ENCODE results near the gene AASS. TPM values are rescaled to one million over a fixed set of nuclear protein-coding genes. Genes with fewer than 3 reads are reported as not detected.
"Not testable (repeated sequence)": the region's sequence is repeated elsewhere in the genome, so short reads cannot be mapped to it uniquely, and the experiment has no call there.

The AASS gene
- total RNA-seq (2014; rRNA removed; shearing (Covaris generic); ENCODE audit: low replicate concordance): not detected in 2 replicates

GRCh38 chr7:122143751-122144711, at the start of gene AASS:
TSS of gene AASS (minus strand) at chr7:122144249. CDS start at chr7:122133726, 10,523 bp downstream.
- H3K9ac ChIP-seq (ENCODE audit: low read length): no peak within 1 kb of the TSS
- no peaks in the 10 kb centered on the region for H3K27me3 ChIP-seq (ENCODE audit: low read length)
- no peak within 1 kb of the TSS for H3K27ac ChIP-seq (ENCODE audit: low read length)
- H4K20me1 ChIP-seq (ENCODE audit: insufficient read depth, low read depth, low read length): no peaks in the 10 kb centered on the region
- DNase-seq: no peak
- H3K4me2 ChIP-seq (ENCODE audit: low read depth, low read length, poor library complexity, severe bottlenecking): no peak within 1 kb of the TSS
- H3K36me3 ChIP-seq (ENCODE audit: insufficient read depth, low read length): no peaks in the 10 kb centered on the region
- H2AFZ ChIP-seq (ENCODE audit: low read length): no peak within 1 kb of the TSS
- H3K4me1 ChIP-seq (ENCODE audit: low read length): no peaks in the 10 kb centered on the region
- H3K79me2 ChIP-seq (ENCODE audit: low read length): no peaks in the 10 kb centered on the region
- no peak within 1 kb of the TSS for H3K4me3 ChIP-seq (ENCODE audit: low read length)
- no peaks in the 10 kb centered on the region; the same call in 1 of the 2 replicates for H3K9me3 ChIP-seq (ENCODE audit: low read length)
- H3K9me2 ChIP-seq (replicated peaks; ENCODE audit: insufficient read depth, low read length): no peaks in the 10 kb centered on the region

GRCh38 chr7:122188785-122189184, 44.7 kb upstream of the AASS start:
- H3K36me3 ChIP-seq (ENCODE audit: insufficient read depth, low read length): no peaks in the 10 kb centered on the region
- DNase-seq: no peak
- H3K9me3 ChIP-seq (ENCODE audit: low read length): no peaks in the 10 kb centered on the region
- no peak overlapping the region for H2AFZ ChIP-seq (ENCODE audit: low read length)
- no peak overlapping the region for H3K9ac ChIP-seq (ENCODE audit: low read length)
- no peak overlapping the region for H3K4me3 ChIP-seq (ENCODE audit: low read length)
- H4K20me1 ChIP-seq (ENCODE audit: insufficient read depth, low read depth, low read length): no peaks in the 10 kb centered on the region
- H3K4me1 ChIP-seq (ENCODE audit: low read length): no peaks in the 10 kb centered on the region
- no peaks in the 10 kb centered on the region for H3K79me2 ChIP-seq (ENCODE audit: low read length)
- no peak overlapping the region for H3K27ac ChIP-seq (ENCODE audit: low read length)
- H3K27me3 ChIP-seq (ENCODE audit: low read length): no peaks in the 10 kb centered on the region
- no peaks in the 10 kb centered on the region for H3K9me2 ChIP-seq (replicated peaks; ENCODE audit: insufficient read depth, low read length)
- H3K4me2 ChIP-seq (ENCODE audit: low read depth, low read length, poor library complexity, severe bottlenecking): no peak overlapping the region

GRCh38 chr7:122183106-122183505, 39.1 kb upstream of the AASS start:
- no peak overlapping the region for H3K27ac ChIP-seq (ENCODE audit: low read length)
- no peaks in the 10 kb centered on the region for H3K4me1 ChIP-seq (ENCODE audit: low read length)
- H3K9me3 ChIP-seq (ENCODE audit: low read length): no peaks in the 10 kb centered on the region; the same call in 1 of the 2 replicates
- no peak for DNase-seq
- H3K36me3 ChIP-seq (ENCODE audit: insufficient read depth, low read length): no peaks in the 10 kb centered on the region
- no peak overlapping the region for H3K4me3 ChIP-seq (ENCODE audit: low read length)
- no peaks in the 10 kb centered on the region for H3K27me3 ChIP-seq (ENCODE audit: low read length)
- no peak overlapping the region for H2AFZ ChIP-seq (ENCODE audit: low read length)
- H3K9ac ChIP-seq (ENCODE audit: low read length): no peak overlapping the region
- no peaks in the 10 kb centered on the region for H4K20me1 ChIP-seq (ENCODE audit: insufficient read depth, low read depth, low read length)
- no peaks in the 10 kb centered on the region for H3K9me2 ChIP-seq (replicated peaks; ENCODE audit: insufficient read depth, low read length)
- no peaks in the 10 kb centered on the region for H3K79me2 ChIP-seq (ENCODE audit: low read length)
- no peak overlapping the region for H3K4me2 ChIP-seq (ENCODE audit: low read depth, low read length, poor library complexity, severe bottlenecking)

GRCh38 chr7:122182081-122182480, 38.0 kb upstream of the AASS start:
- DNase-seq: no peak
- no peak overlapping the region for H3K9ac ChIP-seq (ENCODE audit: low read length)
- H3K9me2 ChIP-seq (replicated peaks; ENCODE audit: insufficient read depth, low read length): no peaks in the 10 kb centered on the region
- H3K4me1 ChIP-seq (ENCODE audit: low read length): no peaks in the 10 kb centered on the region
- H2AFZ ChIP-seq (ENCODE audit: low read length): no peak overlapping the region
- no peak overlapping the region for H3K27ac ChIP-seq (ENCODE audit: low read length)
- H3K36me3 ChIP-seq (ENCODE audit: insufficient read depth, low read length): no peaks in the 10 kb centered on the region
- H4K20me1 ChIP-seq (ENCODE audit: insufficient read depth, low read depth, low read length): no peaks in the 10 kb centered on the region
- no peak overlapping the region for H3K4me2 ChIP-seq (ENCODE audit: low read depth, low read length, poor library complexity, severe bottlenecking)
- H3K27me3 ChIP-seq (ENCODE audit: low read length): no peaks in the 10 kb centered on the region
- H3K9me3 ChIP-seq (ENCODE audit: low read length): no peaks in the 10 kb centered on the region; the same call in 1 of the 2 replicates
- H3K4me3 ChIP-seq (ENCODE audit: low read length): no peak overlapping the region
- H3K79me2 ChIP-seq (ENCODE audit: low read length): no peaks in the 10 kb centered on the region

- H3K36me3 ChIP-seq (ENCODE audit: insufficient read depth, low read length); H3K9me3 ChIP-seq (ENCODE audit: low read length); H3K9ac ChIP-seq (ENCODE audit: low read length); H3K4me1 ChIP-seq (ENCODE audit: low read length); H3K79me2 ChIP-seq (ENCODE audit: low read length); H3K27ac ChIP-seq (ENCODE audit: low read length); H3K4me2 ChIP-seq (ENCODE audit: low read depth, low read length, poor library complexity, severe bottlenecking); H3K4me3 ChIP-seq (ENCODE audit: low read length); H3K27me3 ChIP-seq (ENCODE audit: low read length); H3K9me2 ChIP-seq (replicated peaks; ENCODE audit: insufficient read depth, low read length); H4K20me1 ChIP-seq (ENCODE audit: insufficient read depth, low read depth, low read length); DNase-seq; H2AFZ ChIP-seq (ENCODE audit: low read length): not testable (repeated sequence)
Measured at GRCh38 chr7:122172144-122172543, 28.1 kb upstream of the AASS start.

- Histone ChIP-seq H3K9ac (ENCODE audit: low read length) (no peak overlapping the region), H4K20me1 (ENCODE audit: insufficient read depth, low read depth, low read length) (no peaks in the 10 kb centered on the region), H3K9me3 (ENCODE audit: low read length) (no peaks in the 10 kb centered on the region), H3K36me3 (ENCODE audit: insufficient read depth, low read length) (no peaks in the 10 kb centered on the region), H3K79me2 (ENCODE audit: low read length) (no peaks in the 10 kb centered on the region), H3K27me3 (ENCODE audit: low read length) (no peaks in the 10 kb centered on the region), H3K4me1 (ENCODE audit: low read length) (no peaks in the 10 kb centered on the region), H3K27ac (ENCODE audit: low read length) (no peak overlapping the region), H3K4me2 (ENCODE audit: low read depth, low read length, poor library complexity, severe bottlenecking) (no peak overlapping the region), H3K9me2 (replicated peaks; ENCODE audit: insufficient read depth, low read length) (no peaks in the 10 kb centered on the region), H2AFZ (ENCODE audit: low read length) (no peak overlapping the region), H3K4me3 (ENCODE audit: low read length) (no peak overlapping the region)
- no peak for DNase-seq
Measured at GRCh38 chr7:122166740-122167139, 22.7 kb upstream of the AASS start.

- Histone ChIP-seq H3K9me2 (replicated peaks; ENCODE audit: insufficient read depth, low read length) (no peaks in the 10 kb centered on the region), H3K9me3 (ENCODE audit: low read length) (no peaks in the 10 kb centered on the region), H3K27ac (ENCODE audit: low read length) (no peak overlapping the region), H4K20me1 (ENCODE audit: insufficient read depth, low read depth, low read length) (no peaks in the 10 kb centered on the region), H3K27me3 (ENCODE audit: low read length) (no peaks in the 10 kb centered on the region), H2AFZ (ENCODE audit: low read length) (no peak overlapping the region), H3K4me1 (ENCODE audit: low read length) (no peaks in the 10 kb centered on the region), H3K79me2 (ENCODE audit: low read length) (no peaks in the 10 kb centered on the region), H3K9ac (ENCODE audit: low read length) (no peak overlapping the region), H3K4me2 (ENCODE audit: low read depth, low read length, poor library complexity, severe bottlenecking) (no peak overlapping the region), H3K36me3 (ENCODE audit: insufficient read depth, low read length) (no peaks in the 10 kb centered on the region), H3K4me3 (ENCODE audit: low read length) (no peak overlapping the region)
- no peak for DNase-seq
Measured at GRCh38 chr7:122166275-122166674, 22.2 kb upstream of the AASS start.

- Histone ChIP-seq H3K9me2 (replicated peaks; ENCODE audit: insufficient read depth, low read length) (no peaks in the 10 kb centered on the region), H3K4me2 (ENCODE audit: low read depth, low read length, poor library complexity, severe bottlenecking) (no peak overlapping the region), H3K9ac (ENCODE audit: low read length) (no peak overlapping the region), H2AFZ (ENCODE audit: low read length) (no peak overlapping the region), H3K4me1 (ENCODE audit: low read length) (no peaks in the 10 kb centered on the region), H3K79me2 (ENCODE audit: low read length) (no peaks in the 10 kb centered on the region), H3K4me3 (ENCODE audit: low read length) (no peak overlapping the region), H3K9me3 (ENCODE audit: low read length) (no peaks in the 10 kb centered on the region; the same call in 1 of the 2 replicates), H3K27ac (ENCODE audit: low read length) (no peak overlapping the region), H3K36me3 (ENCODE audit: insufficient read depth, low read length) (no peaks in the 10 kb centered on the region), H4K20me1 (ENCODE audit: insufficient read depth, low read depth, low read length) (no peaks in the 10 kb centered on the region), H3K27me3 (ENCODE audit: low read length) (no peaks in the 10 kb centered on the region)
- no peak for DNase-seq
Measured at GRCh38 chr7:122161628-122162027, 17.6 kb upstream of the AASS start.

Measured in Karpas-422 (cell line).